Thoracic aorta (tissue), 2 donors: ENCODE results near the gene MYLK. TPM values are rescaled to one million over a fixed set of nuclear protein-coding genes. Genes with fewer than 3 reads are reported as not detected.
"Not testable (repeated sequence)": the region's sequence is repeated elsewhere in the genome, so short reads cannot be mapped to it uniquely, and the experiment has no call there.

Source experiments
- ATAC-seq: fragments of 150-250 bp; one replicate; pipeline ENCODE4 v1.8.0; 2017; ENCODE audit warnings: low read depth; ENCODE audit not compliant: insufficient number of reproducible peaks, low FRiP score
- DNase-seq: peaks from one replicate; pipeline ENCODE4 v3.0.0-alpha.2; 2020; ENCODE audit warnings: low spot score
- H3K27ac ChIP-seq, 2 donors: fragments of 200-600 bp; sonication (generic); 1 replicate in 1 of 2; 2 replicates in 1 of 2; pipeline ENCODE4 v1.5.1; 2016; ENCODE audit warnings: mild to moderate bottlenecking in 2 of 2, moderate library complexity in 2 of 2
- H3K27me3 ChIP-seq: fragments of 200-600 bp; sonication (generic); replicated peaks from 2 replicates; pipeline ENCODE4 v1.6.0; 2016; ENCODE audit warnings: mild to moderate bottlenecking; ENCODE audit not compliant: insufficient read depth
- H3K36me3 ChIP-seq: fragments of 200-600 bp; sonication (generic); one replicate; pipeline ENCODE4 v1.5.1; 2016
- H3K4me1 ChIP-seq, 2 donors: fragments of 200-600 bp; sonication (generic); 1 replicate in 1 of 2; 2 replicates in 1 of 2; pipeline versions ENCODE4 v1.5.1 to v1.6.0; 2016; ENCODE audit warnings: low read depth in 2 of 2, mild to moderate bottlenecking in 1 of 2; ENCODE audit not compliant: control insufficient read depth in 1 of 2
- H3K4me3 ChIP-seq: fragments of 200-600 bp; sonication (generic); 2 replicates; pipeline ENCODE4 v1.5.1; 2016; ENCODE audit warnings: mild to moderate bottlenecking
- H3K9me3 ChIP-seq: fragments of 200-600 bp; sonication (generic); 2 replicates; pipeline ENCODE4 v1.5.1; 2016
- CTCF ChIP-seq: fragments of 200-600 bp; sonication (generic); IDR thresholded peaks from one replicate; pipeline ENCODE4 v1.5.1; 2019; ENCODE audit warnings: antibody characterized with exemption
- total RNA-seq, 2 donors: library from RNA; depleted of rRNA; stranded (reverse); fragments of >200 nt; gene quantifications; one replicate each; pipeline versions ENCODE4 v1.1.0 to v1.2.3, GENCODE V29; 2016

MYLK gene
- total RNA-seq, 2 donors from 2014 or later: 483 to 563 TPM

GRCh38 chr3:123713211-123713610, 170.9 kb downstream of the MYLK start:
- Histone ChIP-seq H3K27ac (peak overlapping the region; percentile 91 to 96), H3K4me3 (no peak overlapping the region), H3K4me1 (peaks cover 28 to 73% of the 10 kb centered on the region in 2 donors), H3K27me3 (no peaks in the 10 kb centered on the region), H3K9me3 (no peaks in the 10 kb centered on the region), H3K36me3 (peaks cover 13% of the 10 kb centered on the region)
- ATAC-seq (peak; percentile 86), DNase-seq (peak; percentile 82)
- TF ChIP-seq CTCF: no peak

GRCh38 chr3:123712077-123712860, 171.9 kb downstream of the MYLK start:
- ATAC-seq (no peak), DNase-seq (no peak)
- Histone ChIP-seq H3K27me3 (no peaks in the 10 kb centered on the region), H3K4me1 (peaks cover 24 to 64% of the 10 kb centered on the region in 2 donors), H3K36me3 (peaks cover 22% of the 10 kb centered on the region), H3K4me3 (peak overlapping the region; percentile 46), H3K9me3 (no peaks in the 10 kb centered on the region), H3K27ac (peak overlapping the region; percentile 91 to 96)
- TF ChIP-seq CTCF: no peak

GRCh38 chr3:123711356-123711755, 172.8 kb downstream of the MYLK start:
- no peak for ATAC-seq
- TF ChIP-seq CTCF: no peak
- H3K4me3 ChIP-seq: no peak overlapping the region
- no peaks in the 10 kb centered on the region for H3K27me3 ChIP-seq
- H3K4me1 ChIP-seq: peaks cover 24 to 58% of the 10 kb centered on the region in 2 donors
- H3K9me3 ChIP-seq: no peaks in the 10 kb centered on the region
- H3K27ac ChIP-seq: peak overlapping the region; percentile 91 to 96
- H3K36me3 ChIP-seq: peaks cover 26% of the 10 kb centered on the region
- DNase-seq: no peak

GRCh38 chr3:123708531-123708930, 175.6 kb downstream of the MYLK start:
- no peaks in the 10 kb centered on the region for H3K27me3 ChIP-seq
- no peak for TF ChIP-seq CTCF
- no peak overlapping the region for H3K27ac ChIP-seq
- DNase-seq (no peak), ATAC-seq (no peak)
- H3K4me1 ChIP-seq: peaks cover 34 to 60% of the 10 kb centered on the region in 2 donors
- peaks cover 26% of the 10 kb centered on the region for H3K36me3 ChIP-seq
- H3K4me3 ChIP-seq: no peak overlapping the region
- H3K9me3 ChIP-seq: no peaks in the 10 kb centered on the region

- H3K9me3 ChIP-seq, ATAC-seq, H3K4me3 ChIP-seq, H3K27me3 ChIP-seq, DNase-seq: not testable (repeated sequence)
- Histone ChIP-seq H3K36me3 (peaks cover 26% of the 10 kb centered on the region), H3K27ac (peak overlapping the region in 1 of 2 donors; percentile 94), H3K4me1 (peaks cover 31 to 61% of the 10 kb centered on the region in 2 donors)
Observed at GRCh38 chr3:123707641-123708040, 176.5 kb downstream of the MYLK start.
